Esophagus squamous epithelium (tissue), 5 donors: ENCODE data around the gene TUBA4A. TPM values are rescaled to one million over a fixed set of nuclear protein-coding genes. Genes with fewer than 3 reads are reported as not detected.

ENCODE experiments used
- DNase-seq: peaks from one replicate; lab custom pipeline; 2025; lab: John Stamatoyannopoulos, UW
- H3K27ac ChIP-seq, 4 donors: fragments of 200-600 bp; sonication (generic); one replicate each; pipeline ENCODE4 v1.5.1; 2016 to 2019; ENCODE audit warnings: mild to moderate bottlenecking in 1 of 4
- H3K27me3 ChIP-seq, 4 donors: fragments of 200-600 bp; sonication (generic); 1 replicate in 3 of 4; 2 replicates in 1 of 4; pipeline versions ENCODE4 v1.5.1 to v1.6.0; 2017 to 2021; ENCODE audit warnings: antibody characterized with exemption in 1 of 4
- H3K36me3 ChIP-seq, 3 donors: fragments of 200-600 bp; sonication (generic); one replicate each; pipeline ENCODE4 v1.5.1; 2016 to 2019
- H3K4me1 ChIP-seq, 3 donors: fragments of 200-600 bp; sonication (generic); one replicate each; pipeline ENCODE4 v1.5.1; 2017 to 2019
- H3K4me3 ChIP-seq, 4 donors: fragments of 200-600 bp; sonication (generic); 1 replicate in 3 of 4; 2 replicates in 1 of 4; pipeline ENCODE4 v1.5.1; 2016 to 2019; ENCODE audit warnings: mild to moderate bottlenecking in 2 of 4, moderate library complexity in 1 of 4
- H3K9me3 ChIP-seq, 3 donors: fragments of 200-600 bp; sonication (generic); one replicate each; pipeline ENCODE4 v1.5.1; 2016 to 2019
- CTCF ChIP-seq, 6 experiments: fragments of 450-650 bp in 4 of 6; fragments of 200-600 bp in 2 of 6; sonication (generic) in 2 of 6; IDR thresholded peaks; one replicate each; pipeline ENCODE4 v1.5.1; 2016 to 2019; ENCODE audit warnings: antibody characterized with exemption in 6 of 6, mild to moderate bottlenecking in 4 of 6, moderate library complexity in 4 of 6
- POLR2A ChIP-seq, 4 donors: fragments of 450-650 bp; IDR thresholded peaks; one replicate each; pipeline ENCODE4 v1.6.1; 2017; ENCODE audit warnings: antibody characterized with exemption in 4 of 4, mild to moderate bottlenecking in 4 of 4, moderate library complexity in 3 of 4
- WGBS, 2 donors: methylation state at CpG; one replicate each; pipeline ENCODE4 v1.1.5; 2018; 5-methylcytosine and 5-hydroxymethylcytosine counted together
- intact Hi-C: fragments of 100-400 bp; cut with DNase I; formaldehyde crosslinking; loops from one replicate; pipeline ENCODE4 v1.15.0; 2022
- total RNA-seq, 4 donors: library from RNA; depleted of rRNA; stranded (reverse); fragments of >200 nt; gene quantifications; one replicate each; pipeline ENCODE4 v1.1.0, GENCODE V29; 2016
- donor health status: DM: yes; HTN: yes; CAD: no.

Gene TUBA4A
- total RNA-seq, 4 donors from 2014 or later = 104 to 258 (median 169) TPM

DNA sequence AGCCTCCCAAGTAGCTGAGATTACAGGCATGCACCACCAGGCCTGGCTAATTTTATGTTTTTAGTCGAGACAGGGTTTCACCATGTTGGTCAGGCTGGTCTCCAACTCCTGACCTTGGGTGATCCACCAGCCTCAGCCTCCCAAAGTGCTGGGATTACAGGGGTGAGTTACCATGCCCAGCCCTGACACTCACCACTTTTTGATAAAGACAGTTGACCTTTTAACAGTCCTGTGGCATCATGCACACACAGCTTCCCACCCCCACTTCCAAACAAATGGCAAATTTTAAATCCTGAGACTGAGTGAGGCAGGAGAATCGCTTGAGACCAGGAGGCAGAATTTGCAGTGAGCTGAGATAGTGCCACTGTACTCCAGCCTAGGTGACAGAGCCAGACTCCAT lies 19.3 kb upstream of the TUBA4A start:
- intact Hi-C loops = no loop called here
- Histone ChIP-seq H3K4me1 (peaks cover 6 to 45% (median 18%) of the 10 kb centered on the region in 3 donors), H3K27me3 (no peaks in the 10 kb centered on the region), H3K9me3 (no peaks in the 10 kb centered on the region), H3K4me3 (no peak overlapping the region), H3K36me3 (no peaks in the 10 kb centered on the region), H3K27ac (no peak overlapping the region)
- 60 to 64% methylated on average over 2 of the region's 2 CpGs for WGBS, 2 donors
- TF ChIP-seq POLR2A (IDR thresholded peaks at IDR 0.05) = no peak
- TF ChIP-seq CTCF (IDR thresholded peaks at IDR 0.05) = no peak
- DNase-seq = no peak

DNA sequence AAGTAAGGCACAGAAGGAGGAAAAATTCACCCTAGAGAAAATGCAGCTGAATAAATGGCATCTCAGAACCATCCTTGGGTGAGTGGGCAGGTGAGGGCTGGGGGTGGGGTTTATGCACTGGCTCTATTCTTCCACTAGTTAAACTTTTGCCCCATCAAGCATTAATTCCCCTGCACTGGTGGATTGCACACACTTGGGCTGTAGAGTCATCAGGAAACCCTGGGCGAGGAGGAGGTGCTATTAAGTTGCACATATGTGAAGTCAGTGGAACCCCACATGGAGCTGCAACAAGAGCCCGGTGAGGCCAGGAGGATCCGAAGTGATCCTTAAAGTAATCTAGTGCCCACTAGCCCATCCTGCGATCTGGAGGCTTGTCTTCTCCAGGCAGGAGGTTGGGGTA lies 18.6 kb upstream of the TUBA4A start:
- H3K4me3 ChIP-seq = no peak overlapping the region
- intact Hi-C loops = no loop called here
- DNase-seq = no peak

GRCh38 chr2:219271021-219271420 lies 17.3 kb upstream of the TUBA4A start:
- Histone ChIP-seq H3K4me1 (peaks cover 0 to 30% (median 10%) of the 10 kb centered on the region in 3 donors), H3K27ac (no peak overlapping the region), H3K36me3 (no peaks in the 10 kb centered on the region), H3K27me3 (no peaks in the 10 kb centered on the region), H3K9me3 (no peaks in the 10 kb centered on the region), H3K4me3 (no peak overlapping the region)
- TF ChIP-seq POLR2A (IDR thresholded peaks at IDR 0.05) = no peak
- no peak for TF ChIP-seq CTCF (IDR thresholded peaks at IDR 0.05)
- DNase-seq = no peak
- intact Hi-C loops = no loop called here
- 88 to 89% methylated on average over 2 of the region's 2 CpGs for WGBS, 2 donors

More for the DNA sequence above, 18.6 kb upstream of the TUBA4A start:
- Histone ChIP-seq H3K9me3 (no peaks in the 10 kb centered on the region), H3K36me3 (no peaks in the 10 kb centered on the region), H3K4me1 (peaks cover 0 to 39% (median 13%) of the 10 kb centered on the region in 3 donors), H3K27ac (no peak overlapping the region), H3K27me3 (no peaks in the 10 kb centered on the region)
- 80 to 84% methylated on average over 1 to 4 of the region's 4 CpGs for WGBS, 2 donors
- TF ChIP-seq CTCF (IDR thresholded peaks at IDR 0.05) (no peak), POLR2A (IDR thresholded peaks at IDR 0.05) (no peak)

GRCh38 chr2:219270055-219270372 lies 16.3 kb upstream of the TUBA4A start:
- intact Hi-C loops = no loop called here

More at GRCh38 chr2:219270055-219270372, 16.3 kb upstream of the TUBA4A start:
- Histone ChIP-seq H3K27ac (no peak overlapping the region), H3K36me3 (no peaks in the 10 kb centered on the region), H3K4me3 (no peak overlapping the region), H3K27me3 (no peaks in the 10 kb centered on the region), H3K4me1 (peaks cover 0 to 29% (median 10%) of the 10 kb centered on the region in 3 donors), H3K9me3 (no peaks in the 10 kb centered on the region)
- no peak for DNase-seq
- TF ChIP-seq POLR2A (IDR thresholded peaks at IDR 0.05) (no peak), CTCF (IDR thresholded peaks at IDR 0.05) (no peak)
- 80 to 93% methylated on average over 3 to 4 of the region's 5 CpGs for whole genome bisulfite sequencing, 2 donors
